GM18507 (cell line): ENCODE data around the gene FOXJ3.

Experiments used
- DNase-seq: peaks from one replicate; pipeline ENCODE4 v3.0.0; 2011; ENCODE audit warnings: low read depth; ENCODE audit not compliant: insufficient read length; ENCODE audit errors: extremely low spot score
- FAIRE-seq: peaks from 2 replicates; lab custom pipeline; 2011; peaks lifted over from hg19 to GRCh38; lab: Jason Lieb, UNC

Gene FOXJ3

GRCh38 chr1:42313970-42314369 is 21.1 kb downstream of the FOXJ3 start:
- no peak for FAIRE-seq
- no peak for DNase-seq

GRCh38 chr1:42312576-42313212 is 22.3 kb downstream of the FOXJ3 start:
- DNase-seq (no peak), FAIRE-seq (no peak)

GRCh38 chr1:42311897-42312296 is 23.1 kb downstream of the FOXJ3 start:
- FAIRE-seq (no peak), DNase-seq (no peak)

GRCh38 chr1:42311138-42311537 is 23.9 kb downstream of the FOXJ3 start:
- FAIRE-seq (no peak), DNase-seq (no peak)

- no peak for DNase-seq
- no peak for FAIRE-seq
Measured at GRCh38 chr1:42306977-42307376, 28.1 kb downstream of the FOXJ3 start.

GRCh38 chr1:42305639-42306038 is 29.4 kb downstream of the FOXJ3 start:
- no peak for DNase-seq

GRCh38 chr1:42302034-42302433 is 33.0 kb downstream of the FOXJ3 start:
- no peak for FAIRE-seq
- DNase-seq = no peak

More at GRCh38 chr1:42305639-42306038, 29.4 kb downstream of the FOXJ3 start:
- no peak for FAIRE-seq

GRCh38 chr1:42298520-42298919 is 36.5 kb downstream of the FOXJ3 start:
- FAIRE-seq (no peak), DNase-seq (no peak)

GRCh38 chr1:42295816-42296215 is 39.2 kb downstream of the FOXJ3 start:
- DNase-seq (no peak), FAIRE-seq (no peak)

GRCh38 chr1:42290130-42290529 is 44.9 kb downstream of the FOXJ3 start:
- no peak for DNase-seq
- no peak for FAIRE-seq

- no peak for FAIRE-seq
Measured at GRCh38 chr1:42288311-42288985, 46.6 kb downstream of the FOXJ3 start.

GRCh38 chr1:42282867-42283583 is 52.0 kb downstream of the FOXJ3 start:
- DNase-seq = no peak
- peak; percentile 48 for FAIRE-seq

More at GRCh38 chr1:42288311-42288985, 46.6 kb downstream of the FOXJ3 start:
- no peak for DNase-seq

GRCh38 chr1:42282024-42282579 is 52.9 kb downstream of the FOXJ3 start:
- DNase-seq (no peak), FAIRE-seq (no peak)

GRCh38 chr1:42280821-42281220 is 54.2 kb downstream of the FOXJ3 start:
- DNase-seq (no peak), FAIRE-seq (no peak)

GRCh38 chr1:42279055-42279454 is 56.0 kb downstream of the FOXJ3 start:
- DNase-seq (no peak), FAIRE-seq (no peak)

- DNase-seq (no peak), FAIRE-seq (no peak)
Measured at GRCh38 chr1:42272920-42273319, 62.1 kb downstream of the FOXJ3 start.

GRCh38 chr1:42267904-42268303 is 67.1 kb downstream of the FOXJ3 start:
- no peak for DNase-seq
- no peak for FAIRE-seq

GRCh38 chr1:42266253-42267135 is 68.5 kb downstream of the FOXJ3 start:
- FAIRE-seq (no peak), DNase-seq (no peak)

- FAIRE-seq = peak; percentile 24
- no peak for DNase-seq
Measured at GRCh38 chr1:42264511-42265190, 70.4 kb downstream of the FOXJ3 start.
